CD4-positive, alpha-beta T cell (primary cell): ENCODE results near the gene LRRK1. TPM values are rescaled to one million over a fixed set of nuclear protein-coding genes. Genes with fewer than 3 reads are reported as not detected.

ENCODE experiments used
- ATAC-seq: fragments of 200-7000 bp; cut with Tn5 transposase; one replicate; pipeline ENCODE4 v1.10.0; 2022; ENCODE audit warnings: mild to moderate bottlenecking; ENCODE audit not compliant: poor library complexity
- CTCF ChIA-PET: fragments of 350-600 bp; sonication (Branson Sonifier 250); formaldehyde crosslinking; loops from one replicate; lab custom pipeline; 2021; ENCODE audit warnings: antibody characterized with exemption, inconsistent platforms; lab: Charles Lee
- POLR2A ChIA-PET: fragments of 350-600 bp; sonication (Branson Sonifier 250); formaldehyde crosslinking; loops from one replicate; lab custom pipeline; 2021; ENCODE audit warnings: antibody characterized with exemption, inconsistent platforms; lab: Charles Lee
- DNase-seq, 14 experiments: peaks; one replicate each; pipeline ENCODE4 v3.0.0-alpha.2; 2013 to 2020; ENCODE audit warnings: mixed read lengths in 2 of 14
- H3K27ac ChIP-seq, 2 donors: one replicate each; pipeline versions ENCODE4 v1.5.1 to v1.7.0; 2013; ENCODE audit warnings: low read length in 2 of 2, low read depth in 1 of 2, mild to moderate bottlenecking in 1 of 2
- H3K27me3 ChIP-seq, 2 experiments: 1 replicate in 1 of 2; 2 replicates in 1 of 2; pipeline versions ENCODE4 v1.6.1 to v1.7.0; 2013; ENCODE audit warnings: low read length in 2 of 2, control low read depth in 1 of 2, mild to moderate bottlenecking in 1 of 2, moderate library complexity in 1 of 2; ENCODE audit not compliant: insufficient read depth in 2 of 2, control insufficient read depth in 1 of 2
- H3K36me3 ChIP-seq: one replicate; pipeline ENCODE4 v1.6.1; 2013; ENCODE audit warnings: low read length, control low read depth; ENCODE audit not compliant: insufficient read depth
- H3K4me1 ChIP-seq: one replicate; pipeline ENCODE4 v1.6.1; 2013; ENCODE audit warnings: low read length, control low read depth; ENCODE audit not compliant: insufficient read depth
- H3K4me3 ChIP-seq: one replicate; pipeline ENCODE4 v1.5.1; 2013; ENCODE audit warnings: mild to moderate bottlenecking, low read length, moderate library complexity
- H3K9me3 ChIP-seq, 2 experiments: 1 replicate in 1 of 2; 2 replicates in 1 of 2; pipeline versions ENCODE4 v1.6.1 to v1.7.0; 2013; ENCODE audit warnings: low read length in 2 of 2, mild to moderate bottlenecking in 2 of 2, control low read depth in 1 of 2, moderate library complexity in 1 of 2; ENCODE audit not compliant: control insufficient read depth in 1 of 2, insufficient read depth in 1 of 2
- H3K27ac Mint-ChIP-seq: one replicate; pipeline ENCODE4 v1.8.0; 2020; ENCODE audit warnings: mixed read lengths
- H3K27me3 Mint-ChIP-seq: one replicate; pipeline ENCODE4 v1.8.0; 2021; ENCODE audit warnings: mixed read lengths
- H3K36me3 Mint-ChIP-seq: one replicate; pipeline ENCODE4 v1.8.0; 2021; ENCODE audit warnings: low read depth, mixed read lengths
- H3K4me1 Mint-ChIP-seq: one replicate; pipeline ENCODE4 v1.8.0; 2021; ENCODE audit warnings: low read depth, mixed read lengths
- H3K4me3 Mint-ChIP-seq: one replicate; pipeline ENCODE4 v1.8.0; 2020; ENCODE audit warnings: mild to moderate bottlenecking, mixed read lengths
- H3K9me3 Mint-ChIP-seq: one replicate; pipeline ENCODE4 v1.8.0; 2020; ENCODE audit warnings: mixed read lengths
- intact Hi-C, 2 experiments: fragments of 100-400 bp; cut with DNase I in 1 of 2; cut with micrococcal nuclease in 1 of 2; formaldehyde crosslinking; loops; one replicate each; pipeline versions ENCODE4 v1.15.1 to v1.9.0; 2023 to 2025; cut with DNase I, micrococcal nuclease
- total RNA-seq, 174 experiments: library from RNA in 2 of 174; stranded (reverse) in 2 of 174; gene quantifications; one replicate each; pipeline ENCODE4 v1.2.3 and lab custom pipeline; 2021 to 2026
- TF ChIP-seq, protein P1 (sequence below): fragments of 200-600 bp; IDR thresholded peaks from one replicate; pipeline ENCODE4 v1.8.0; 2022; ENCODE audit warnings: antibody characterized with exemption, mild to moderate bottlenecking

Gene LRRK1
- total RNA-seq, 2 experiments from 2014 or later = 0.60 to 0.73 TPM

DNA sequence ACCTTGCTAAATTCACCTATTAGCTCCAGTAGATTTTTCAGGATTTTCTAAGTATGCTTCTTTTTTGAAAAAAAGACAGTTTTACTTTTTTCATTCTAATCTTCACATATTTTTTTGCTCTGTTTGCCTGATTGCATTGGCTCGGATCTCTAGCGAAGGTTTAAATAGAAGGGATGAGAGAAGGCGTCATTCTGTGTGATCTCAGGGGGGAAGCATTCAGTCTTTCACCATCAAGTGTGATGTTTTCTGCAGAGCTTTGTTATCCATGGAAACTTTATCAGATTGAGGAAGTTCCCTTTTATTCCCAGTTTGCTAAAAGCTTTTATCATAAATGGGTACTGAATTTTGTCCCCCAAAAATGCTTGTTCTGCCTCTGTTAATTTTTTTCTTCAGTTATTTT, 120.3 kb downstream of the LRRK1 start:
- no peak overlapping the region for H3K27ac Mint-ChIP-seq
- H3K4me1 Mint-ChIP-seq = no peaks in the 10 kb centered on the region
- Histone ChIP-seq H3K4me1 (no peaks in the 10 kb centered on the region), H3K4me3 (no peak overlapping the region), H3K27me3 (peaks cover 7 to 11% of the 10 kb centered on the region in 2 experiments), H3K9me3 (peaks cover 16 to 21% of the 10 kb centered on the region in 2 experiments), H3K36me3 (no peaks in the 10 kb centered on the region), H3K27ac (no peak overlapping the region)
- ChIA-PET POLR2A (interaction anchor here (0.8 kb wide), 1 partner anchor 32 kb away, joined by 3 read pairs; no protein-coding TSS in a partner anchor), CTCF (interaction anchor here (1.0 kb wide), 1 partner anchor 31 kb away, joined by 3 read pairs; no protein-coding TSS in a partner anchor)
- ATAC-seq = no peak
- no peak for DNase-seq
- H3K27me3 Mint-ChIP-seq = peaks cover 53% of the 10 kb centered on the region
- H3K4me3 Mint-ChIP-seq = no peak overlapping the region
- H3K9me3 Mint-ChIP-seq = peaks cover 18% of the 10 kb centered on the region
- no peaks in the 10 kb centered on the region for H3K36me3 Mint-ChIP-seq
- intact Hi-C loops = no loop called here
- TF ChIP-seq, protein P1, sequence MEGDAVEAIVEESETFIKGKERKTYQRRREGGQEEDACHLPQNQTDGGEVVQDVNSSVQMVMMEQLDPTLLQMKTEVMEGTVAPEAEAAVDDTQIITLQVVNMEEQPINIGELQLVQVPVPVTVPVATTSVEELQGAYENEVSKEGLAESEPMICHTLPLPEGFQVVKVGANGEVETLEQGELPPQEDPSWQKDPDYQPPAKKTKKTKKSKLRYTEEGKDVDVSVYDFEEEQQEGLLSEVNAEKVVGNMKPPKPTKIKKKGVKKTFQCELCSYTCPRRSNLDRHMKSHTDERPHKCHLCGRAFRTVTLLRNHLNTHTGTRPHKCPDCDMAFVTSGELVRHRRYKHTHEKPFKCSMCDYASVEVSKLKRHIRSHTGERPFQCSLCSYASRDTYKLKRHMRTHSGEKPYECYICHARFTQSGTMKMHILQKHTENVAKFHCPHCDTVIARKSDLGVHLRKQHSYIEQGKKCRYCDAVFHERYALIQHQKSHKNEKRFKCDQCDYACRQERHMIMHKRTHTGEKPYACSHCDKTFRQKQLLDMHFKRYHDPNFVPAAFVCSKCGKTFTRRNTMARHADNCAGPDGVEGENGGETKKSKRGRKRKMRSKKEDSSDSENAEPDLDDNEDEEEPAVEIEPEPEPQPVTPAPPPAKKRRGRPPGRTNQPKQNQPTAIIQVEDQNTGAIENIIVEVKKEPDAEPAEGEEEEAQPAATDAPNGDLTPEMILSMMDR = no peak

DNA sequence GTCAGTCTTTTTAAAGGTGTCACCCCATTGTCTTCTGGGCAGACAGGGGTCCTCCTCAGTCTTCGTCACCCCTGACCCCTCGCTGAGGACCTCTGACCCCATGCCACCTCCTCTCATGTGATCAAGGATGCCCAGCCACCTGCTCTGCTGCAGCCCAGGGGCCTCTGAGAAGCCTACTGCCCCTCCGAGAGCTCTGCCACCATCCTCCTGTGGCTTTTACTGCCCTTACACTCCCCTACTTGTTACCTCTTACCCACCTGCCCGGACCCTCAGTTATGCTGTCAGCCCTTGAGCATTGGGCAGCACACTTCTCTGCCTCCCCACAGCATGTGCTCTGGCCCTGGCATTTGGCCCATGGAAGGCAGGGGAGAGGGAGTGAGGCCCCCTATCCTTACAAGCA, 123.2 kb downstream of the LRRK1 start:
- DNase-seq (peak in 1 of 14 experiments; percentile 6), ATAC-seq (no peak)
- Mint-ChIP-seq H3K36me3 (no peaks in the 10 kb centered on the region), H3K4me1 (no peaks in the 10 kb centered on the region), H3K27ac (no peak overlapping the region), H3K4me3 (no peak overlapping the region), H3K9me3 (peaks cover 5% of the 10 kb centered on the region), H3K27me3 (peaks cover 51% of the 10 kb centered on the region)
- TF ChIP-seq, protein P1 = no peak
- ChIA-PET POLR2A (no interaction called here), CTCF (no interaction called here)
- no peaks in the 10 kb centered on the region for H3K36me3 ChIP-seq
- H3K4me1 ChIP-seq = no peaks in the 10 kb centered on the region
- H3K27me3 ChIP-seq = peaks cover 7 to 9% of the 10 kb centered on the region in 2 experiments
- no peak overlapping the region for H3K27ac ChIP-seq
- intact Hi-C loops = no loop called here
- peaks cover 0 to 14% of the 10 kb centered on the region in 2 experiments for H3K9me3 ChIP-seq
- H3K4me3 ChIP-seq = no peak overlapping the region

DNA sequence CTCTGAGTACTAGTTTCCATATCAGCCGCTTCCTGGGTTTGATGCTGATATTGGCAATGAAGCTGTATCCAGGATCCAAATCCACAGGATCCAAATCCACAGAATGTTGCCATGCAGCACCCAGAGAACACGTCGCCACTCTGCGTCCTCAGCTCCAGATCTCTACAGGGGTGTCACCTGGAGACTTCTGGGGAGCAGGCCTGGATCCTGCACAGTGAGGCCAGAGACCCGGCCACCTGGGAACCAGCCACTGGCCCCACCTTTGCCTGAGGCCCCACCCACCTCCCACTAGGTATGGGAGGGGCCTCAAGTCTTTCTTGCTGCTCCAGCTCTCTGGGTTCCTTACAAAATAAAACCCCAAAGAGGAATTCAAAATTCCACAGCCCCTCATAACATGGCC, 123.9 kb downstream of the LRRK1 start:
- no peaks in the 10 kb centered on the region for H3K4me1 ChIP-seq
- peaks cover 51% of the 10 kb centered on the region for H3K27me3 Mint-ChIP-seq
- TF ChIP-seq, protein P1 = no peak
- H3K4me1 Mint-ChIP-seq = no peaks in the 10 kb centered on the region
- no peaks in the 10 kb centered on the region for H3K36me3 Mint-ChIP-seq
- ChIA-PET CTCF (no interaction called here), POLR2A (no interaction called here)
- peaks cover 7 to 9% of the 10 kb centered on the region in 2 experiments for H3K27me3 ChIP-seq
- H3K4me3 ChIP-seq = no peak overlapping the region
- peaks cover 0 to 11% of the 10 kb centered on the region in 2 experiments for H3K9me3 ChIP-seq
- DNase-seq = no peak
- ATAC-seq = no peak
- H3K27ac ChIP-seq = no peak overlapping the region
- H3K36me3 ChIP-seq = no peaks in the 10 kb centered on the region
- H3K27ac Mint-ChIP-seq = no peak overlapping the region
- H3K4me3 Mint-ChIP-seq = no peak overlapping the region
- intact Hi-C loops = no loop called here
- peaks cover 5% of the 10 kb centered on the region for H3K9me3 Mint-ChIP-seq
